HG02678 (cell line): ENCODE measurements around the gene LMAN1L.
"Not testable (repeated sequence)": the region's sequence is repeated elsewhere in the genome, so short reads cannot be mapped to it uniquely, and the experiment has no call there.

Experiments
- ATAC-seq: cut with Tn5 transposase; IDR thresholded peaks from one replicate; pipeline ENCODE4 v1.9.1; 2021; ENCODE audit warnings: mild to moderate bottlenecking, moderate library complexity; ENCODE audit not compliant: unreplicated experiment

The LMAN1L gene

GRCh38 chr15:74781431-74782258 lies 31.0 kb upstream of the LMAN1L start, which contains the start of gene CSK:
TSS of gene CSK (plus strand) at chr15:74782080. CDS start at chr15:74798298, 16,218 bp downstream.
- ATAC-seq = peak; percentile 49

DNA sequence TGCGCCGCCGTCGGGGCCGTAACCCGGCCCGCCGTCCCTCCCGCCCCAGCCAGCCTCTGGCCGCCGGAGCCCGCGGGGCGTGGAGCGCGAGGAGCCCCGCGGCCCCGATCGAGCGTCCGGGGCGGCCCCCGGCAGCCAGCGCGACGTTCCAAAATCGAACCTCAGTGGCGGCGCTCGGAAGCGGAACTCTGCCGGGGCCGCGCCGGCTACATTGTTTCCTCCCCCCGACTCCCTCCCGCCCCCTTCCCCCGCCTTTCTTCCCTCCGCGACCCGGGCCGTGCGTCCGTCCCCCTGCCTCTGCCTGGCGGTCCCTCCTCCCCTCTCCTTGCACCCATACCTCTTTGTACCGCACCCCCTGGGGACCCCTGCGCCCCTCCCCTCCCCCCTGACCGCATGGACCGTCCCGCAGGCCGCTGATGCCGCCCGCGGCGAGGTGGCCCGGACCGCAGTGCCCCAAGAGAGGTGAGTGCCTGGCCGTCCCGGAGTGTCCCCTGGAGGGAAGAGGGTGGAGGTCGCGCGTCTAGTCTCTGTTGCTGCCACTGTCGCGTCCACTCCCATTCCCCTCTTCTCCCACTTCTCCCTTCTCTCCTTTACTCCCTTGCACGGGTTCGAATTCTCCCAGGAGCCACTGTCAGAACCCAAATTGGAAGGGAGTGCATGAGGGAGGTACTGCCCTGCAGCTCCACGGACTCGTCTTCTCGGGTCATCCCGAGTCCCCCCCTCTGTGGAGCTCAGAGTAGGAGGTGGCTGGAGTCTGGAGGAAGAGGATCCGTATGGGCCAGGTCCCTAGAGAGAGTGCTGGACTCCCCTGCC lies 30.2 kb upstream of the LMAN1L start:
- ATAC-seq = peak; percentile 15

DNA sequence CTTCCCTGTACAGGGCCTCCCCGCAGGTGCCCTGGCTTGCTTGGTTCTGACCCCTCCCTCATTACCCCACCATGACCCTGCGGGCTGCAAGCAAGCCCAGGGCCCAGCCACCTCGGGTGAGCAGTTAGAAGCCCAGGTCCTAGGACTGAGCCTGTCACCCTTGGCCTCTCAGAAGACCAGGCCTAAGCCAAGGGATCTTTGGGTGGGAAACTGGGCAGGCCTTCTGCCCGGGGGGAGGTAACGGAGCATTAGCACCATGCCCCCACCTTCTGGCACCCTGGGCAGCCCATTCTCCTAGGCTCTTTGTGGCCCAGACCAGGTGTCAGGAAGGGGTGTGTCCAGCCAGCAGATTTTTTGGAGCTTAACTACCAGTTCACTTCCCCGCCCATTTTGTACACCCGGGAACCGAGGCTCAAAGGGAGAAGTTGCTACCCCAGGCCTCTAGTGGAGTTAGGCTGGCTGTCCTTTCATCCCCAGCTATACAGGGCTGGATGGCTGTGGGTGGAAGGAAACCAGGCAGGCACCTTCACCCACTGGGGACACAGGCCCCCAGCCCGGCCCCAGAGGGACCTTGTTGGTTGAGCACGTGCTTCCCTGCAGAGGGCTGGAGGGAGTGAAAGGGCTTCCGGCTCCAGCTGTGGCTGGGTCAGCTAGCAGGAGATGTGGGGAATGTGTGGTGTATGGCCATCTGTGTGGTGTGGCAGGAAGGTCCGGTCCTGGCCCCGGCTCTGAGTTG lies 29.4 kb upstream of the LMAN1L start:
- no peak for ATAC-seq

DNA sequence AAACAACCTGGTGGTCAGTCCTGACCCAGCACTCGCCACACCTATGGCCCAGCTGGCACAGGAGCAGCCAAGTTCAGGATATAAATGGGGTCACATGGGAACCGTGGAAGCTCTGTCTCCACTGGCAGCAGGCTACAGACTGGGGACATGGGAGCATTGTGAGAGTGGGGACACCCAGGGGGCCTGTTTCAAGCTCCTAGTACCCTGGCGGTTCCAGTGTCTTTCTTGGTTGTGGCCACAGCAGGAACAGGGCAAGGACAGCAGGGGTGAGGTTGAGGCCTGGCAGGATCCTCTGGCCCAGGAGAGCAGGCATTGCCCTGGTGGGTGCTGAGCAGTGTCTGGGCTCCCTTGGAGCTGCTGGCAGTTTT lies 28.8 kb upstream of the LMAN1L start:
- no peak for ATAC-seq

DNA sequence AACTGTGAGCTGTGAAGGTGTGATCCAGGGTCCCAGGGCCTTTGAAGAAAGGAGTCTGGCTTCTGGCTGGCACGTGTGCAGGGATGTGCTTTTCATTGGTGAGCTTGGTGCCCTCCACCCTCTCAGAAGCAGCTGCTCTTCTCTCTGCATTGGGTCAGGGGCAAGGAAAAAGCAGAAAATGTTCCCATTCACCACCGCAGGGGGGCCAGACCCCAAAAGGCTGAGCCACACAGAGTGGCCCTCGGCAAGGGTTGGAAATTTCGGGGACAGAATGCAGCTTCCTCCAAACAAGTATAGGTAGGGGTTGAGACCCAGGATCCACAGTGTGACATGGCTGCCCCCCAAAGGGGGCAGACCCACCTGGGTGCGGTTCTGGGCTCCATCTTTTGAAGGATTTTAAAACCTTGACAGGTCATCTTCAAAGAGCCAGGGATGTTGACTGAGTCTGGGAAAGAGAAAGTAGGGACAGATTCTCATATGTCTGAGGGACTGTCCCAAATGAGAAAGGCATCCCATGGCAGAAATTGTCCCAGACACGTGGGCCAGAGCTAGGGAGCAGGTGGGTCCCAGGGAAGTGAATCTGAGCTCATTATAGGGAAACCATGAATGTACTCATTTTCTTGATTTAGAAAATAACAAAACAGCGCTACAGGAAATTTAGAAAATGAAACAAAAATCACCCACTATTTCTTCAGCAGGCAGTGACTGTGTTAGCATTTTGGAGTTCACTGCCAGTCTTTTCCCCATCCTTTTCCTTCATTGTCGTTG lies 28.0 kb upstream of the LMAN1L start:
- no peak for ATAC-seq

DNA sequence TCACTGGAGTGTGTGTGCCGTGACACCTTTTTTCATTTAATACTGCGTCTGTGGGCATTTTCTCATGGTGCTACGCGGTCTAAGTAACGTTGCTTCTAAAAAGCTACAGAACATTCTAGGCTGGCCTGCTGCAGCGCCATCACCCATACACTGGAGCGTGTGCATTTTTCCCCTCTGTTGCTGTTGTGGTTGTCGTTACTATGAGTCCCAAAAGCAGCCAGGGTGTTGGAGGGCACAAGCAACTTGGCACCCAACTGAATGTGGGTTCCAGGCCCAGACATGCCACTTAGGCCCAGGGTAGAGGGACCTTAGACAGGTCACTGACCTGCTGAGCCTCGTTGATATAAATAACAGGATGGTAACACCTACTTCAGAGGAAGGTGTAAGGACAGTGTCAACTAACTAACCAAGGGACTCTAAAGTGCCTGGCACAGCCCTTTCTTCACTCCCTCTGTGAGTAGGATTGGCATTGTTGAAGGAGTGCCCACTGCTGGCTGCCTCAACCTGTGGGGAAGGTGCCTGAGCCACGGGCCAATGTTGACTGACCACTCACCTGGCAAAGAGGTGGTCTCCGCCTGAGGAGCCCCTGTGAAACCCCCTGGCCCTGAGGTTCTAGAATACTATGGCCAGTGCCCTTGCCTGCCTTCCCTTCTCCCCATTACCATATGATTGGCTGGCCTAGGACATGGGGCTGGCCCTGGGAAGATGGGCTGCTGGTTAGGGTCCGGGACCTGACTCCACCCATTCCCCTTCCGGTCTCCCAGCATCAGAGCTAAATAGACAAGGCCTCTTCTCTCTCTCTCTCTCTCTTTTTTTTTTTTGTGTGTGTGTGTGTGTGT lies 27.2 kb upstream of the LMAN1L start:
- no peak for ATAC-seq

DNA sequence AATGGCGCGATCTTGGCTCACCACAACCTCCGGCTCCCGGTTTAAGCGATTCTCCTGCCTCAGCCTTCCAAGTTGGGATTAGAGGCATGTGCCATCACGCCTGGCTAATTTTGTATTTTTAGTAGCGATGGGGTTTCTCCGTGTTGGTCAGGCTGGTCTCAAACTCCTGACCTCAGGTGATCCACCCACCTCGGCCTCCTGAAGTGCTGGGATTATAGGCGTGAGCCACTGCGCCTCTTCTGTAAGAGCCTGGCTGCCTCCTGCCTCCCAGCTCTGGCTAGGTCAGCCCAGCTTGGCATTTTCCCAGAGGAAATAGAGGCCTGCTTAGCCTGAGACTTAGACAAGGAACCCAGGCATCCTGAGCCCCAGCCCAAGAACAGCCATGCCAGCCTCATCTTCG lies 26.6 kb upstream of the LMAN1L start:
- ATAC-seq = not testable (repeated sequence)

DNA sequence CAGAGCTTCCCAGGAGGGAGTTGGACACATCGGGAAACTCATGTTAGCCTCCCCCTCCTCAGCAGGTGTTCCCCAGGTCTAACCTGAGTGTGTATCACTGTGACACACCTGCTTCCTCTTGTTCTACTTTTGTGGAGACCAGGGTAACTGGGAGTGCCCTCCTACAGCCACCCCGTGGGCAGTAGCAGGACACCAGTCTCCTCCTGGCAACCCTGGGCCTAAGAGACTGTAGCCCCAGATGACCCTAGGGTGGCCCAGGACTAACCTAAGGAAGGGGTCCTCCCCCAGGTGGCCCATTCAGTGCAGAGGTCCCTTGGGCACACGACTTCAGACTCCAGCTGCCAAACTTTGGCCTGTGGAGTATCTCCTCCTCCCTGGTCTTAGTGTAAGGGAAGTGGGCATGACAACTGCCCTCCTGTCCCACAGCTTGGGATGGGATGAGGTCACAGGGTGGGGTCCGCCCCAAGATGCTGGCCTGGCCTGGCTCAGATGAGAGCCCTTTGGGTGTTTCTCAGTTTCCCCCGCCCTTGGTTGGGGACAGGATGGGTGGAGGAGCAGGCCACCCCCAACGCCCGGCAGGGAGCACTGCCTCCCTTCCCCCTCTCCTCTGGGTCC lies 26.0 kb upstream of the LMAN1L start:
- ATAC-seq = no peak

- peak; percentile 47 for ATAC-seq
These were observed 25.2 kb upstream of the LMAN1L start for GRCh38 chr15:74787251-74788041.

DNA sequence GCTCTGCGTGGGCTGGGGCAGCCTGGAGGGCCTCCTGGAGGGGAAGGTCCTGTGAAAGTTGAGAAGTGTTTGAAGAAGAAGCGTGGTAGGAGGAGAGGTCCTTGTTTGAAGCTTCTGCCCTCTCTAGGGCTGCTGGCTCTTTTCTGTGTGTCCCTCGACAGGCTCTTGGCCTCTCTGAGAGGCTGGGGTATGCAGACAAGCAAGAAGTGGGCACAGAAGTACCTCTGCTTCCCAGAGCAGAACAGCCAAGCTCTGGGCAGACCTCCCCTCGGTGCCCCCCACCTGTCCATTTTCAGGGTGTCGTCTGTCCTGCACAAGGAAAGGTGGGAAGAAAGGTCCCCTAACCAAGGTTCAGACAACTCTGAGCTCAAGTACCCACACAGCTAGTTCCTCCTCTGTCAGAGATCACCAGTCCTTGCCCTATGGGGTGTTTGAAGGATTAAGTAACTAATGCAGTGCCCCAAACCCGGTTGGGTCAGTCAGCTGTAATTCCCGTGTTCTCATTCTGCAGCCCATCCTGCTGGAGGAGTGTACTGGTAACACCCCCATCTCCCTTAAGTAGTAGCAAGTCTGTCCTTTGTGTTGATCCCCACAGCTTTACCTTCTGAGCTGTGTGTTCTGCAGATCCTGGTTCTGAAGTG lies 24.5 kb upstream of the LMAN1L start:
- no peak for ATAC-seq

DNA sequence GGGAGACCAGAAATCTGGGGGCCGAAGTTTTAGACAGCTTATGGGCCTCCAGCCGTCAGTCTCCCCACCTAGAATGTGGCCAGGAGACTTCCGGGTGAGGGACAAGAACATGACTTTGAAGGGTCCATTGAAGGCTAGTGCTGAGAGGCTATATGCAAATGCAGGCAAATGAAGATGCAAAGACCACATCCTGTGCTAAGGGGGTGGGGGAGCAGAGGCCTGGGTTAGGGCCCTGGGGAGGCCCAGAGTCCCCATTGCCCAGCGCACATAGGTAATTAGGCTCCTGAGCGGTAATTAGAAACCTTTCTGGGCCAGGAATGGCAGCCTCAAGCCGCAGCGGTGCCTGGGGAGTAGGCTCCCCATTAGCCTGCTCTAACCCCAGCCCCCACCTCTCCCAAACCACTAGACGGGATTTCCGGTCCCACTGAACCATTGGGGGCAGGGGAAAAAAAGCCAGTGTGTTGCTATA lies 23.9 kb upstream of the LMAN1L start:
- peak; percentile 38 for ATAC-seq

DNA sequence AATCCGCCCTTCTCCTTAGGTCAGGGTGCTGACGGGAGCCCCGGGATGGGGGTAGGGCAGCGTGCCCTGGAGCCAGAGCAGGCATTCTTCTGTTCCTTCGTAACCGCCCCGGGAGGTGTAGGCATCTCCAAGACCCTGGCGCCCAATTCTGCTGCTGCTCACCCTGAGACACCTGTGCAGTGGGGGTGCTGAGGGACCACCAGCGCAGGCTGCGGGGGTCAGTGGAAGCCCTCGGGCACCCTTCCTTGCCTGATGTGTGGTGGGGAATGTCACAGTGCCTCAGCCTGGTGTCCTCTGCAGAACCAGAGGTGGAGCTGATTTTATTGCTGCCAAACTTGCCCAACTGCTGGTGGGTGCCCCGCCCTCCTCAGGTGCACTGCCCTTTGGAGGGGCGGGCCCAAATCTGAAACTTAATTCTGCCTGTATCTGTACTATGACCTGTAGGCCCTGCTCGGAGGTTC lies 23.4 kb upstream of the LMAN1L start:
- ATAC-seq = no peak

DNA sequence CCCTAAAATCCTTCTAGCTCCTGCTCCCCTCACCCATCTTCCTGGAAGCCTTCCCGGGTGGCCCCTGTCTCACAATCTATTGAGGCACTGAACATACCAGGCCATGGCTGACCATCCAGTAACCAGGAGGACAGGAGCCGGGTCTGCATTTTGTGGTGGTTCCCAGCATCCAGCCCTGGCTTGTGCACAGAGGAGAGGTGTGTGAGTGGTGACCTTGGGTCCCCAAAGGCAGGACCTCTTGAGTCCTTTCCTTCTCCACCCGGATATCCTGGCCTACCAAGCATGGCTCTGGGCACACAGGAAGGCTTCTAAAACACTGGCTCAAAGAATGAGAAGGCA lies 22.9 kb upstream of the LMAN1L start:
- no peak for ATAC-seq

- no peak for ATAC-seq
These were observed 22.3 kb upstream of the LMAN1L start for GRCh38 chr15:74790080-74790916.

DNA sequence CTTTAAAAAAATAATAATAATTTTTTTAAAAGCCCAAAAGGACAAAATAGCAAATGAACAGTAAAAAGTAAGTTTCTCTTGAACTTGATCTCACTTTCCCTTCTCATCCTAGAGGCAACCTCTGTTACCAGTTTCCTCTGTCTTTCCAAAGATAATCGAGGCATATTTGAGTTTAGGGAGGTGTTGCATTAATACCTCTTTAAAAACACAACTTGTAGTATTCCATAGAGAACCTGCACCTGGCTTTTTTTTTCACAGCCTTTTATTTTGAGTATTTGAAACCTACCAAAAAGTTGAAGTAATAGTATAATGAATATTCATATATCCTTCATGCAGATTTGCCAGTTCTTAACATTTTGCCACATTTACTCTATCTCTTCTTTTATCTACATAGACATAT lies 21.6 kb upstream of the LMAN1L start:
- no peak for ATAC-seq

GRCh38 chr15:74791667-74792066 lies 21.0 kb upstream of the LMAN1L start:
- no peak for ATAC-seq
